AG10803 (cell line): ENCODE results near the gene CDK15.

Experiments
- DNase-seq: peaks from one replicate; pipeline ENCODE4 v3.0.0; 2010; ENCODE audit warnings: low read depth
- H3K4me3 ChIP-seq: 2 replicates; pipeline ENCODE4 v1.5.1; 2011; ENCODE audit warnings: mild to moderate bottlenecking, low read length, control low read depth
- TF ChIP-seq, protein P1 (sequence below): conservative IDR thresholded peaks from 2 replicates; pipeline ENCODE4 v1.5.1; 2011; ENCODE audit warnings: mild to moderate bottlenecking, low read length, control low read depth, inconsistent platforms

Gene CDK15

GRCh38 chr2:201769666-201770373, 36.5 kb upstream of the CDK15 start:
- TF ChIP-seq, protein P1, sequence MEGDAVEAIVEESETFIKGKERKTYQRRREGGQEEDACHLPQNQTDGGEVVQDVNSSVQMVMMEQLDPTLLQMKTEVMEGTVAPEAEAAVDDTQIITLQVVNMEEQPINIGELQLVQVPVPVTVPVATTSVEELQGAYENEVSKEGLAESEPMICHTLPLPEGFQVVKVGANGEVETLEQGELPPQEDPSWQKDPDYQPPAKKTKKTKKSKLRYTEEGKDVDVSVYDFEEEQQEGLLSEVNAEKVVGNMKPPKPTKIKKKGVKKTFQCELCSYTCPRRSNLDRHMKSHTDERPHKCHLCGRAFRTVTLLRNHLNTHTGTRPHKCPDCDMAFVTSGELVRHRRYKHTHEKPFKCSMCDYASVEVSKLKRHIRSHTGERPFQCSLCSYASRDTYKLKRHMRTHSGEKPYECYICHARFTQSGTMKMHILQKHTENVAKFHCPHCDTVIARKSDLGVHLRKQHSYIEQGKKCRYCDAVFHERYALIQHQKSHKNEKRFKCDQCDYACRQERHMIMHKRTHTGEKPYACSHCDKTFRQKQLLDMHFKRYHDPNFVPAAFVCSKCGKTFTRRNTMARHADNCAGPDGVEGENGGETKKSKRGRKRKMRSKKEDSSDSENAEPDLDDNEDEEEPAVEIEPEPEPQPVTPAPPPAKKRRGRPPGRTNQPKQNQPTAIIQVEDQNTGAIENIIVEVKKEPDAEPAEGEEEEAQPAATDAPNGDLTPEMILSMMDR = no peak
- DNase-seq = peak; percentile 39
- no peak overlapping the region for H3K4me3 ChIP-seq

- DNase-seq = no peak
- H3K4me3 ChIP-seq = no peak overlapping the region
- TF ChIP-seq, protein P1 = no peak
These were observed 32.3 kb upstream of the CDK15 start for GRCh38 chr2:201773990-201774389.

DNA sequence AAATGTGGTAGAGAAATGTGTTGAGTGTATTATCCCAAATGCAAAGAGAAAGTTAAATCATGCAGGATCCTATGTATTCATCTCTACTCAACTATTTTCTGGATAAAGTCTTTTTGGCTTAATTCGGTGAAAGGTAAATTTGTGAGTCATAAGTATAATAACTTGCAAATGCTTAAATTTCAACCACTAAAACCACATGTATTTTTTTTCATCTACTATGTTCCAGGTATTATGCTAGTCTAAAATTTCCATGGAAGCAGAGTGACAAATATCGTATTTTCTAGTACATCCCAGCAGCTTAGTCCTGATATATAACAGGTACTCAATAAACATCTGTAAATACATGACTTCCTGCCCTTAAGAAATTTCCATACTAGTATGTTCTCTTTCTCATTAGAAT, 31.8 kb upstream of the CDK15 start:
- TF ChIP-seq, protein P1 = no peak
- DNase-seq = no peak
- no peak overlapping the region for H3K4me3 ChIP-seq

DNA sequence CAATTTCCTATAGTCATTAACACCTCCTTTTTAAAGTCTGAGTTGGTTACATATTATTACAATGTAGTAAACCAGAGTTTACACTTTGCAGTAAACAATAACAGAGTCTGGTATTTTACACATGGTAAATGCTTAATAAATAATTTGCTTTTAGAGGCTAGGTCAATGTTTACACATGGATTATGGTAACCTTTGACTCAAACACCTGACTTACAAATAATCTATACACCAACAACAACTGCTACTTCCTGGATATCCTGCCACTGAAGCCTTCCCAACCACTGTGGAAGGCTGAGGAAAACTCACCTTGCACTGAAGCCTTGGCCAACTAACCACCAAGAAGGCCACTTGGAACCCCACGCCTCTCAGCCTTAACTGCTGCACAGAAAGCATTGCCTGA, 31.0 kb upstream of the CDK15 start:
- H3K4me3 ChIP-seq = no peak overlapping the region
- TF ChIP-seq, protein P1 = no peak
- DNase-seq = no peak

- peak; percentile 48 for DNase-seq
- H3K4me3 ChIP-seq = no peak overlapping the region
- TF ChIP-seq, protein P1 = no peak
These were observed 29.3 kb upstream of the CDK15 start for GRCh38 chr2:201777043-201777442.

GRCh38 chr2:201777869-201778268, 28.5 kb upstream of the CDK15 start:
- TF ChIP-seq, protein P1 = no peak
- DNase-seq = no peak
- no peak overlapping the region for H3K4me3 ChIP-seq

DNA sequence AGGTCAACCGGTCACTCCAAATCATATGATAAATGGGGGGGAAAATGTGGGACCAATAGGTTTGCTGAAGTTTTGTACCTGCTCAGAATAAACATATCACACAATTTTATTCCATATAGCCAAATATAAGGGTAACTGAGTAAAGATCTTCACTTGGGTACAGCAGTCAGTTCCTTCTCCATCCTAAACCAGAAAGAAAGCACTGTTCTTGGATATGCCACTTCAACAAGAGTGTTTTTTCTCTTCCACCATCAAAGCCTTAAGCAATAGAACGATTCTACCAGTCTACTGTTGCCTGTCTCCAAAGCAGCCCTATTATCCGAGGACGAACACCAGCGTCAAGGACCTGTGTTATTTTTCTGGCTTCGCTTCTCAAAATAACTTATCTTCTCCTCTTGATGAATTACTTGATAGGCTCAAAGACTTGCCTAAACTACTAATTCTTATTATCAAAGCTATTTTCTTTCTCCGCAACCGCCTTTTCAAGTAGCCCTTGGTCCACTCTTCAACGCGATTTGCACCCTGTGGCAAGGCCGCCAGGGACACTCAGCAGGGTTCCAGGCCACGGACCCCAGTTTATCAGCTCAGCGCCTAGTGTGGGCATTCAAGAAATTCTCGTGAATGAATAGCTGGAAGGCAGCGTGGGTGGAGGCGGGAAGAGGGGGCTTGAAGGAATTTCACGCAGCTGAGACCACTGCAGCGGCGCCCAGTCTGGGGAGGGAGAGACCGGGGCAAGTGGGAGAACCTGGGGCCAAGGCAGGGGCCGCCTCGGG, 26.2 kb upstream of the CDK15 start:
- TF ChIP-seq, protein P1 = peak; percentile 6; the same call in 1 of the 2 replicates

More for the DNA sequence above, 26.2 kb upstream of the CDK15 start:
- peak; percentile 11 for DNase-seq
- peak overlapping the region; percentile 89 for H3K4me3 ChIP-seq
